Endothelial cell of umbilical vein (primary cell): ENCODE results near the gene ZNF618. TPM values are rescaled to one million over a fixed set of nuclear protein-coding genes. Genes with fewer than 3 reads are reported as not detected.
A peak's percentile ranks its signal among the peaks of the same experiment; 100 is the strongest.

Experiments used
- BruUV-seq: library from RNA; stranded (reverse); fragments of 400-500 nt; replicated peaks from 2 replicates; lab custom pipeline; 2021; lab: Mats Ljungman, UMichigan
- CTCF ChIA-PET: fragments of 300-600, 350-600 bp; sonication (Branson Sonifier 250); formaldehyde crosslinking; loops from one replicate; lab custom pipeline; 2021; ENCODE audit warnings: antibody characterized with exemption, inconsistent platforms; lab: Charles Lee
- POLR2A ChIA-PET: fragments of 300-600, 350-600 bp; sonication (Branson Sonifier 250); formaldehyde crosslinking; loops from one replicate; lab custom pipeline; 2021; ENCODE audit warnings: antibody characterized with exemption, inconsistent platforms; lab: Charles Lee
- DNase-seq: peaks from one replicate; pipeline ENCODE4 v3.0.0-alpha.2; 2011; ENCODE audit warnings: low read depth, low spot score
- FAIRE-seq: peaks from 2 replicates; lab custom pipeline; 2011; peaks lifted over from hg19 to GRCh38; lab: Jason Lieb, UNC
- H2AFZ ChIP-seq: 2 replicates; pipeline ENCODE4 v1.6.0; 2012; ENCODE audit warnings: low read depth, low read length, control low read depth, inconsistent platforms
- H3K27ac ChIP-seq: 2 replicates; pipeline ENCODE4 v1.5.1; 2011; ENCODE audit warnings: low read depth, mild to moderate bottlenecking, control low read depth, low read length, moderate library complexity; ENCODE audit not compliant: insufficient read depth
- H3K27me3 ChIP-seq, 2 experiments: 2 replicates each; pipeline versions ENCODE4 v1.6.0 to v1.6.1; 2011; ENCODE audit warnings: low read length in 2 of 2, mixed read lengths in 1 of 2; ENCODE audit not compliant: control insufficient read depth in 2 of 2, insufficient read depth in 2 of 2
- H3K36me3 ChIP-seq, 2 experiments: 2 replicates in 1 of 2; 3 replicates in 1 of 2; pipeline ENCODE4 v1.5.1; 2011; ENCODE audit warnings: low read length in 2 of 2, mild to moderate bottlenecking in 1 of 2, moderate library complexity in 1 of 2; ENCODE audit not compliant: control insufficient read depth in 2 of 2, insufficient read depth in 2 of 2; ENCODE audit errors: extremely low read depth in 1 of 2
- H3K4me1 ChIP-seq: 3 replicates; pipeline ENCODE4 v1.5.1; 2011; ENCODE audit warnings: mild to moderate bottlenecking, low read length; ENCODE audit not compliant: control insufficient read depth, insufficient read depth; ENCODE audit errors: extremely low read depth
- H3K4me2 ChIP-seq: 2 replicates; pipeline ENCODE4 v1.6.1; 2011; ENCODE audit warnings: low read length, control low read depth, mixed read lengths; ENCODE audit not compliant: insufficient read depth
- H3K4me3 ChIP-seq, 3 experiments: fragments of 200-600 bp in 1 of 3; sonication (generic), shearing (Covaris generic) in 1 of 3; replicated peaks in 1 of 3; 2 replicates each; pipeline ENCODE4 v1.5.1; 2011 to 2016; ENCODE audit warnings: control low read depth in 3 of 3, low read length in 3 of 3, mild to moderate bottlenecking in 2 of 3, inconsistent platforms in 1 of 3, low read depth in 1 of 3, moderate library complexity in 1 of 3; ENCODE audit not compliant: insufficient read depth in 1 of 3
- H3K79me2 ChIP-seq: 2 replicates; pipeline ENCODE4 v1.6.0; 2012; ENCODE audit warnings: low read length, inconsistent platforms; ENCODE audit not compliant: control insufficient read depth, insufficient read depth
- H3K9ac ChIP-seq: replicated peaks from 2 replicates; pipeline ENCODE3; 2011; ENCODE audit warnings: low read length, control low read depth; ENCODE audit not compliant: insufficient read depth; ENCODE audit errors: extremely low read depth
- H3K9me1 ChIP-seq: replicated peaks from 3 replicates; pipeline ENCODE4 v1.6.0; 2011; ENCODE audit warnings: mild to moderate bottlenecking, low read length; ENCODE audit not compliant: control insufficient read depth, insufficient read depth; ENCODE audit errors: extremely low read depth
- H3K9me3 ChIP-seq: replicated peaks from 2 replicates; pipeline ENCODE4 v1.5.1; 2012; ENCODE audit warnings: low read length, inconsistent platforms; ENCODE audit not compliant: control insufficient read depth, insufficient read depth
- H4K20me1 ChIP-seq: replicated peaks from 2 replicates; pipeline ENCODE3; 2011; ENCODE audit warnings: mild to moderate bottlenecking, low read length; ENCODE audit not compliant: control insufficient read depth, insufficient read depth; ENCODE audit errors: extremely low read depth
- CTCF ChIP-seq, 2 donors: IDR thresholded peaks; 1 replicate in 1 of 2; 2 replicates in 1 of 2; pipeline ENCODE4 v1.5.1; 2011; ENCODE audit warnings: low read length in 2 of 2, mild to moderate bottlenecking in 2 of 2, moderate library complexity in 2 of 2, control low read depth in 1 of 2, inconsistent platforms in 1 of 2, low read depth in 1 of 2; ENCODE audit not compliant: insufficient read depth in 1 of 2; ENCODE audit errors: extremely low read depth in 1 of 2
- EZH2 ChIP-seq: IDR thresholded peaks from 2 replicates; pipeline ENCODE4 v1.6.1; 2012; ENCODE audit warnings: borderline replicate concordance, low read depth, mild to moderate bottlenecking, moderate library complexity, low read length, inconsistent platforms; ENCODE audit not compliant: severe bottlenecking
- GATA2 ChIP-seq: IDR thresholded peaks from 2 replicates; pipeline ENCODE4 v1.7.0; 2011; ENCODE audit warnings: low read depth, mild to moderate bottlenecking, moderate library complexity, mixed read lengths, low read length; ENCODE audit not compliant: insufficient read length, insufficient read depth
- MAX ChIP-seq: IDR thresholded peaks from 2 replicates; pipeline ENCODE4 v1.6.1; 2011; ENCODE audit not compliant: insufficient read depth, insufficient read length
- MYC ChIP-seq: IDR thresholded peaks from one replicate; pipeline ENCODE4 v1.6.1; 2011; ENCODE audit warnings: mild to moderate bottlenecking, low read depth, low read length
- POLR2A ChIP-seq: IDR thresholded peaks from 2 replicates; pipeline ENCODE4 v1.6.1; 2012; ENCODE audit warnings: low read depth, mild to moderate bottlenecking, control low read depth, low read length
- POLR2AphosphoS5 ChIP-seq: IDR thresholded peaks from 2 replicates; pipeline ENCODE4 v1.6.1; 2012; ENCODE audit warnings: low read depth, mild to moderate bottlenecking, control low read depth, low read length, moderate library complexity; ENCODE audit not compliant: insufficient read depth
- dilution Hi-C: fragments of 300-500 bp; cut with MboI; formaldehyde crosslinking; loops from one replicate; pipeline ENCODE4 v1.15.0; 2019; ENCODE audit warnings: low sequenced_read_pairs; ENCODE audit not compliant: extremely low pct_ligation_motif_present
- intact Hi-C: fragments of 100-400 bp; cut with micrococcal nuclease; formaldehyde crosslinking; loops from one replicate; pipeline ENCODE4 v1.10.0; 2022
- polyA plus RNA-seq, 4 experiments: library from polyadenylated mRNA; depleted of rRNA in 3 of 4; stranded (reverse) in 3 of 4; unstranded in 1 of 4; fragments of >200 nt; gene quantifications; 2 replicates each; pipeline versions ENCODE4 v1.2.1 to v1.2.3, GENCODE V29; 2011 to 2012; ENCODE audit warnings: missing spikeins in 1 of 4
- total RNA-seq: library from RNA; stranded (reverse); gene quantifications from 2 replicates; pipeline ENCODE4 v1.2.3, GENCODE V29; 2021

ZNF618 gene
- total and polyA plus RNA-seq, 2 donors (not counting 3 experiments of a cell fraction or from before 2014, with no cell fraction given), result 22.6 to 80.3 TPM

DNA sequence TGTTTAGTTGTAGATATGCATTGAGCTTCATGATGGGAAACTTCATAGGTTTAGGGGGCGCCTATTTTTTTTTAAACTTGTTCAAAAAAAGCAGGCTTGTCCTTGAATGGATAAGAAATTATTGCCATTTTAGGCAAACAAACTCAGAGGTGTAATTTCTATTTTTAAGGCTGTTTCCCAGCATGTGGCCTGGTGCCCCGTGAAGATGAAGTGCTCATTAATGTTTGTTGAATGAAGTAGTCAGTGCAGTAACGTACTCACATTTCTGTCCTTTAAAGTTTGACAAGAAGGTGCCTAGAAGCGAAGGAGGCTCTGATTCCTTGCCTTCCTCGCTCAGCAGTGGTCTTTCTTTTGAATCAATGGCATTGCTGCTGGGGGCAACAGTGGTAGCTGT lies 54.3 kb downstream of the ZNF618 start:
- Histone ChIP-seq H3K4me2 (peak overlapping the region; percentile 33), H3K9me3 (peaks cover 1% of the 10 kb centered on the region), H3K9ac (peak overlapping the region; percentile 35), H3K27ac (peak overlapping the region; percentile 64), H2AFZ (no peak overlapping the region), H3K4me3 (no peak overlapping the region), H3K27me3 (no peaks in the 10 kb centered on the region), H3K9me1 (no peaks in the 10 kb centered on the region), H3K36me3 (no peaks in the 10 kb centered on the region), H3K4me1 (peaks cover 30% of the 10 kb centered on the region), H4K20me1 (no peaks in the 10 kb centered on the region), H3K79me2 (peaks cover 85% of the 10 kb centered on the region)
- ChIA-PET POLR2A (interaction anchor here (1.5 kb wide), 1 partner anchor 53 kb away, joined by 5 read pairs; no protein-coding TSS in a partner anchor), CTCF (interaction anchor here (1.2 to 3.7 kb wide), 8 partner anchors 13 to 53 kb away, joined by 3 to 21 read pairs (median 7); no protein-coding TSS in a partner anchor)
- TF ChIP-seq POLR2AphosphoS5 (no peak), EZH2 (no peak), GATA2 (no peak), MYC (no peak), POLR2A (no peak), MAX (no peak), CTCF (IDR thresholded peaks at IDR 0.05; ENCODE audit: extremely low read depth in 1 of 2, insufficient read depth in 1 of 2, low read depth in 1 of 2, low read length in 2 of 2) (no peak)
- BruUV-seq, result TSS peak; percentile 88
- FAIRE-seq, result no peak
- no peak for DNase-seq
- intact Hi-C loops, result loop anchor here (1.0 to 2.0 kb wide), 3 partner anchors 23 to 64 kb away; partner anchors contain the start of gene ZNF618
- dilution Hi-C loops, result no loop called here
